Measurements from ENCODE around the gene KCNK6.

- no peak for TF ChIP-seq CTCF (IDR thresholded peaks at IDR 0.05; ENCODE audit: low read depth, low read length)
- TF ChIP-seq MAX (IDR thresholded peaks at IDR 0.05; ENCODE audit: low read depth, low read length), result no peak
- TF ChIP-seq MYC (IDR thresholded peaks at IDR 0.05; ENCODE audit: low read depth, low read length), result no peak
- TF ChIP-seq POLR2A (IDR thresholded peaks at IDR 0.05; ENCODE audit: extremely low read depth, insufficient read length), result no peak
Measured at GRCh38 chr19:38308006-38308766, 11.5 kb upstream of the KCNK6 start.
